ENCODE measurements around the gene PRSS36.
"Not testable (repeated sequence)": the region's sequence is repeated elsewhere in the genome, so short reads cannot be mapped to it uniquely, and the experiment has no call there.

PRSS36 gene

GRCh38 chr16:31179747-31180459 is 30.0 kb upstream of the PRSS36 start, which contains the start of gene FUS:
FUS (plus strand) TSS chr16:31180139; CDS start chr16:31180215, 76 bp downstream.
- peak within 1 kb of the TSS; percentile 74 for H3K4me3 ChIP-seq (replicated peaks; ENCODE audit: insufficient read depth, low read length)
- no peaks in the 10 kb centered on the region for H3K27me3 ChIP-seq (ENCODE audit: insufficient read depth, poor library complexity, severe bottlenecking)
- TF ChIP-seq REST (IDR thresholded peaks at IDR 0.05; ENCODE audit: insufficient replicate concordance, low read depth) (peak; percentile 84), SPI1 (IDR thresholded peaks at IDR 0.05; ENCODE audit: borderline replicate concordance, low read depth) (no peak), CTCF (IDR thresholded peaks at IDR 0.05; ENCODE audit: insufficient read depth, low read length) (no peak), GABPA (IDR thresholded peaks at IDR 0.05; ENCODE audit: low read depth) (no peak), POLR2AphosphoS5 (IDR thresholded peaks at IDR 0.05; ENCODE audit: low read depth) (peak; percentile 100)
- H3K27ac ChIP-seq (replicated peaks): peak within 1 kb of the TSS; percentile 100
- peak; percentile 88 to 97 for DNase-seq (ENCODE audit: low read depth in 1 of 2, low spot score in 1 of 2)

- Histone ChIP-seq H3K27me3 (ENCODE audit: insufficient read depth, poor library complexity, severe bottlenecking) (no peaks in the 10 kb centered on the region), H3K27ac (replicated peaks) (peak overlapping the region; percentile 100), H3K4me3 (replicated peaks; ENCODE audit: insufficient read depth, low read length) (peak overlapping the region; percentile 74)
- TF ChIP-seq CTCF (IDR thresholded peaks at IDR 0.05; ENCODE audit: insufficient read depth, low read length): no peak
- TF ChIP-seq POLR2AphosphoS5 (IDR thresholded peaks at IDR 0.05; ENCODE audit: low read depth): no peak
- TF ChIP-seq SPI1 (IDR thresholded peaks at IDR 0.05; ENCODE audit: borderline replicate concordance, low read depth): no peak
- DNase-seq (ENCODE audit: low read depth in 1 of 2, low spot score in 1 of 2): no peak
Measured at GRCh38 chr16:31179219-31179746, 29.4 kb upstream of the PRSS36 start.

GRCh38 chr16:31177136-31177535 is 27.3 kb upstream of the PRSS36 start:
- DNase-seq (ENCODE audit: low read depth in 1 of 2, low spot score in 1 of 2): peak; percentile 65 to 72
- peak; percentile 89 for TF ChIP-seq POLR2AphosphoS5 (IDR thresholded peaks at IDR 0.05; ENCODE audit: low read depth)
- no peak for TF ChIP-seq CTCF (IDR thresholded peaks at IDR 0.05; ENCODE audit: insufficient read depth, low read length)
- TF ChIP-seq SPI1 (IDR thresholded peaks at IDR 0.05; ENCODE audit: borderline replicate concordance, low read depth): no peak
- no peak for TF ChIP-seq REST (IDR thresholded peaks at IDR 0.05; ENCODE audit: insufficient replicate concordance, low read depth)
- Histone ChIP-seq H3K4me3 (replicated peaks; ENCODE audit: insufficient read depth, low read length) (no peak overlapping the region), H3K27ac (replicated peaks) (no peak overlapping the region), H3K27me3 (ENCODE audit: insufficient read depth, poor library complexity, severe bottlenecking) (no peaks in the 10 kb centered on the region)

GRCh38 chr16:31170048-31170447 is 20.2 kb upstream of the PRSS36 start:
- not testable (repeated sequence) for H3K4me3 ChIP-seq (replicated peaks; ENCODE audit: insufficient read depth, low read length); DNase-seq (ENCODE audit: low read depth in 1 of 2, low spot score in 1 of 2); H3K27me3 ChIP-seq (ENCODE audit: insufficient read depth, poor library complexity, severe bottlenecking); H3K27ac ChIP-seq (replicated peaks)

Data from HL-60 (cell line).